Lower lobe of right lung (tissue), 2 donors: ENCODE data around the gene KRT5. TPM values are rescaled to one million over a fixed set of nuclear protein-coding genes. Genes with fewer than 3 reads are reported as not detected.

Source experiments
- ATAC-seq, 2 donors: fragments of 200-7000 bp; cut with Tn5 transposase; one replicate each; pipeline ENCODE4 v1.9.1; 2020 to 2022; ENCODE audit warnings: mild to moderate bottlenecking in 2 of 2, moderate library complexity in 2 of 2
- DNase-seq: peaks from one replicate; pipeline ENCODE4 v3.0.0-alpha.2; 2020
- H3K27ac ChIP-seq: fragments of 200-600 bp; one replicate; pipeline ENCODE4 v1.8.0; 2022
- H3K27me3 ChIP-seq: fragments of 200-600 bp; one replicate; pipeline ENCODE4 v1.8.0; 2022; ENCODE audit warnings: low read depth
- H3K36me3 ChIP-seq: fragments of 200-600 bp; one replicate; pipeline ENCODE4 v1.8.0; 2022; ENCODE audit warnings: mild to moderate bottlenecking
- H3K4me1 ChIP-seq: fragments of 200-600 bp; one replicate; pipeline ENCODE4 v1.8.0; 2022
- H3K4me3 ChIP-seq: fragments of 200-600 bp; one replicate; pipeline ENCODE4 v1.8.0; 2022; ENCODE audit warnings: mild to moderate bottlenecking
- H3K9me3 ChIP-seq: fragments of 200-600 bp; one replicate; pipeline ENCODE4 v1.8.0; 2022
- CTCF ChIP-seq: fragments of 200-600 bp; IDR thresholded peaks from one replicate; pipeline ENCODE4 v1.8.0; 2022; ENCODE audit warnings: antibody characterized with exemption, mild to moderate bottlenecking
- intact Hi-C: fragments of 100-400 bp; cut with DNase I; formaldehyde crosslinking; loops from one replicate; pipeline ENCODE4 v1.11.0; 2022
- total RNA-seq: library from RNA; stranded (reverse); fragmentation: NEBNext Ultra II Directional; extraction: Animal tissue kit (Norgen Biotek cat#: 25700); gene quantifications from one replicate; pipeline ENCODE4 v1.2.1, GENCODE V29; 2021
- donor health status: DM: no; HTN: yes; CAD: no; lungs with severe emphysema.

KRT5 gene
- total RNA-seq, 1 donor from 2014 or later, result 0.65 TPM

- no peak for ATAC-seq
- Histone ChIP-seq H3K27ac (no peak overlapping the region), H3K36me3 (no peaks in the 10 kb centered on the region), H3K9me3 (no peaks in the 10 kb centered on the region), H3K4me3 (no peak overlapping the region), H3K27me3 (no peaks in the 10 kb centered on the region), H3K4me1 (no peaks in the 10 kb centered on the region)
- TF ChIP-seq CTCF, result no peak
- DNase-seq, result no peak
- intact Hi-C loops, result no loop called here
These were observed 849 bp downstream of the KRT5 start for GRCh38 chr12:52519387-52519703.

- Histone ChIP-seq H3K27me3 (peaks cover 4% of the 10 kb centered on the region), H3K4me1 (no peaks in the 10 kb centered on the region), H3K4me3 (no peak overlapping the region), H3K27ac (no peak overlapping the region), H3K9me3 (no peaks in the 10 kb centered on the region), H3K36me3 (no peaks in the 10 kb centered on the region)
- no peak for TF ChIP-seq CTCF
- no peak for ATAC-seq
- intact Hi-C loops, result no loop called here
- no peak for DNase-seq
These were observed 1.4 kb downstream of the KRT5 start for GRCh38 chr12:52518574-52519386.

GRCh38 chr12:52517888-52518287 lies 2.3 kb downstream of the KRT5 start:
- TF ChIP-seq CTCF, result no peak
- intact Hi-C loops, result no loop called here
- Histone ChIP-seq H3K4me3 (no peak overlapping the region), H3K27ac (no peak overlapping the region), H3K4me1 (no peaks in the 10 kb centered on the region), H3K27me3 (peaks cover 6% of the 10 kb centered on the region), H3K9me3 (no peaks in the 10 kb centered on the region), H3K36me3 (no peaks in the 10 kb centered on the region)
- DNase-seq (no peak), ATAC-seq (no peak)

- Histone ChIP-seq H3K27me3 (peaks cover 13% of the 10 kb centered on the region), H3K4me1 (no peaks in the 10 kb centered on the region), H3K36me3 (no peaks in the 10 kb centered on the region), H3K27ac (no peak overlapping the region), H3K9me3 (no peaks in the 10 kb centered on the region), H3K4me3 (no peak overlapping the region)
- DNase-seq (no peak), ATAC-seq (no peak)
- intact Hi-C loops, result no loop called here
- TF ChIP-seq CTCF, result no peak
These were observed 3.0 kb downstream of the KRT5 start for GRCh38 chr12:52517005-52517835.

GRCh38 chr12:52515927-52516831 lies 4.0 kb downstream of the KRT5 start:
- Histone ChIP-seq H3K27ac (no peak overlapping the region), H3K27me3 (peaks cover 14% of the 10 kb centered on the region), H3K4me3 (no peak overlapping the region), H3K4me1 (no peaks in the 10 kb centered on the region), H3K9me3 (no peaks in the 10 kb centered on the region), H3K36me3 (no peaks in the 10 kb centered on the region)
- intact Hi-C loops, result no loop called here
- TF ChIP-seq CTCF, result no peak
- ATAC-seq (no peak), DNase-seq (no peak)
